Activated naive CD4-positive, alpha-beta T cell treated with anti-CD3 and anti-CD28 coated beads, Interleukin-2, amount 50 U/mL, for 24 hours (primary cell): ENCODE data around the gene MED15.
"Not testable (repeated sequence)": the region's sequence is repeated elsewhere in the genome, so short reads cannot be mapped to it uniquely, and the experiment has no call there.

Experiments used
- H3K27ac Mint-ChIP-seq: one replicate; pipeline ENCODE4 v1.8.0; 2021; ENCODE audit warnings: mild to moderate bottlenecking, mixed read lengths
- H3K27me3 Mint-ChIP-seq: one replicate; pipeline ENCODE4 v1.8.0; 2021; ENCODE audit warnings: mixed read lengths
- H3K36me3 Mint-ChIP-seq: one replicate; pipeline ENCODE4 v1.8.0; 2021; ENCODE audit warnings: mixed read lengths
- H3K4me1 Mint-ChIP-seq: one replicate; pipeline ENCODE4 v1.8.0; 2021; ENCODE audit warnings: mixed read lengths
- H3K4me3 Mint-ChIP-seq: one replicate; pipeline ENCODE4 v1.8.0; 2021; ENCODE audit warnings: mild to moderate bottlenecking, mixed read lengths
- H3K9me3 Mint-ChIP-seq: one replicate; pipeline ENCODE4 v1.8.0; 2021; ENCODE audit warnings: mixed read lengths

The MED15 gene

GRCh38 chr22:20497426-20497825 lies 10.0 kb upstream of the MED15 start:
- Mint-ChIP-seq H3K36me3 (peaks cover 2% of the 10 kb centered on the region), H3K4me3 (no peak overlapping the region), H3K27ac (peak overlapping the region; percentile 76), H3K4me1 (peaks cover 30% of the 10 kb centered on the region), H3K9me3 (no peaks in the 10 kb centered on the region), H3K27me3 (no peaks in the 10 kb centered on the region)

DNA sequence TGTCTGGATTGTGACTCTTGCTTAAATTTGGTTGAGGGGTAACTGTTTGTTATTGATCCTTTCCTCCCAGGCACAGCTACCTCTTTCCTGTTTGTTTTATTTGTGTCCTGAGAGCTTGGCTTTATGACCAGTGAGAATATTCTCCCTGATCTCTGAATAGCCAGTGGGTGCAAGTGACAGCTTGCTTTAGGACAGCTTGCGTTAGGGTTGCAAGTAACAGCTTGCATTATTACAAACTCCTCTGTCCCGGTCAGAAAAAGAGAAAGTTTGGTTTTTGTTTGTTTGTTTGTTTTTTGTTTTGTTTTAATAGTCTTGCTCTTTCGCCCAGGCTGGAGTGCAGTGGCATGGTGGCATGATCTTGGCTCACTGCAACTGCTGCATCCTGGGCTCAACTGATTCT lies 8.5 kb upstream of the MED15 start:
- H3K27ac Mint-ChIP-seq = no peak overlapping the region
- H3K4me3 Mint-ChIP-seq = no peak overlapping the region
- peaks cover 17% of the 10 kb centered on the region for H3K4me1 Mint-ChIP-seq
- no peaks in the 10 kb centered on the region for H3K27me3 Mint-ChIP-seq
- H3K9me3 Mint-ChIP-seq = no peaks in the 10 kb centered on the region
- peaks cover 2% of the 10 kb centered on the region for H3K36me3 Mint-ChIP-seq

DNA sequence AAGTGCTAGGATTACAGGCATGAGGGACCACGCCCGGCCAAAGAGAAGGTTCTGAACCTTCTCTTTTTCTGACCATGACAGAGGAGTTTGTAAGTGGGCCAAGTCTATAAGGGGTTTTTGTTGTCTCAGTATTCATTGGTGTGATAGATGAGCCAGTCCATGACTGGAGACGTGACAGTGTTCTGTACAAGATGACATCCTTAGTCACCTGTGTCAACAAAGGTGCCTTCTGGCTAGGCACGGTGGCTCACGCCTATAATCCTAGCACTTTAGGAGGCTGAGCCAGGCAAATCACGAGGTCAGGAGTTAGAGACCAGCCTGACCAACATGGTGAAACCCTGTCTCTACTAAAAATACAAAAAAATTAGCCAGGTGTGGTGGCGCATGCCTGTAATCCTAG lies 7.6 kb upstream of the MED15 start:
- no peak overlapping the region for H3K27ac Mint-ChIP-seq
- peaks cover 2% of the 10 kb centered on the region for H3K36me3 Mint-ChIP-seq
- no peaks in the 10 kb centered on the region for H3K27me3 Mint-ChIP-seq
- H3K4me1 Mint-ChIP-seq = peaks cover 10% of the 10 kb centered on the region
- no peaks in the 10 kb centered on the region for H3K9me3 Mint-ChIP-seq
- no peak overlapping the region for H3K4me3 Mint-ChIP-seq

DNA sequence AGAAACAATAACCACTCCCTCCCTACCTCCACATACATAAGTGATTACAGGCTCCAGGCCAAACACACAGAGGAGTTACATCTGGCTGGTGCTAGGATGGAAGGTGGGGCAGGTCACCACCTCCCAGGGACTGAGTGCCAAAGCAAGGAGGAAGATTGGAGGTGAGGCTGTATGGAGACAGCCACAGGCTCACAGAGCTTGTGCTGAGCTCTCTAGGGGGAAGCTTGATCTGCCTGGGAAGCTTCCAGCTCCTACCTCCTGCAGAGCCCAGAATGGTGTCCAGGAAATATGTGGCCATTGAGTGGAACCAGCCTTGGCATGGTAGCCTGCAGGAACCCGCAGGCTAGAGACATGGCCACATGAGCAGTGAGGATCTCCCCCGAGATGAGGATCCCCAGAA lies 3.6 kb upstream of the MED15 start:
- Mint-ChIP-seq H3K27me3 (no peaks in the 10 kb centered on the region), H3K4me3 (no peak overlapping the region), H3K27ac (no peak overlapping the region), H3K36me3 (peaks cover 4% of the 10 kb centered on the region), H3K9me3 (no peaks in the 10 kb centered on the region), H3K4me1 (peaks cover 16% of the 10 kb centered on the region)

GRCh38 chr22:20504293-20504922 lies 3.0 kb upstream of the MED15 start:
- H3K27ac Mint-ChIP-seq, H3K36me3 Mint-ChIP-seq, H3K4me3 Mint-ChIP-seq, H3K27me3 Mint-ChIP-seq, H3K9me3 Mint-ChIP-seq: not testable (repeated sequence)
- peaks cover 22% of the 10 kb centered on the region for H3K4me1 Mint-ChIP-seq

GRCh38 chr22:20506543-20507252 lies 712 bp upstream of the MED15 start:
- Mint-ChIP-seq H3K27me3 (no peaks in the 10 kb centered on the region), H3K27ac (peak overlapping the region; percentile 94), H3K4me3 (peak overlapping the region; percentile 94), H3K4me1 (peaks cover 44% of the 10 kb centered on the region), H3K9me3 (no peaks in the 10 kb centered on the region), H3K36me3 (peaks cover 8% of the 10 kb centered on the region)

DNA sequence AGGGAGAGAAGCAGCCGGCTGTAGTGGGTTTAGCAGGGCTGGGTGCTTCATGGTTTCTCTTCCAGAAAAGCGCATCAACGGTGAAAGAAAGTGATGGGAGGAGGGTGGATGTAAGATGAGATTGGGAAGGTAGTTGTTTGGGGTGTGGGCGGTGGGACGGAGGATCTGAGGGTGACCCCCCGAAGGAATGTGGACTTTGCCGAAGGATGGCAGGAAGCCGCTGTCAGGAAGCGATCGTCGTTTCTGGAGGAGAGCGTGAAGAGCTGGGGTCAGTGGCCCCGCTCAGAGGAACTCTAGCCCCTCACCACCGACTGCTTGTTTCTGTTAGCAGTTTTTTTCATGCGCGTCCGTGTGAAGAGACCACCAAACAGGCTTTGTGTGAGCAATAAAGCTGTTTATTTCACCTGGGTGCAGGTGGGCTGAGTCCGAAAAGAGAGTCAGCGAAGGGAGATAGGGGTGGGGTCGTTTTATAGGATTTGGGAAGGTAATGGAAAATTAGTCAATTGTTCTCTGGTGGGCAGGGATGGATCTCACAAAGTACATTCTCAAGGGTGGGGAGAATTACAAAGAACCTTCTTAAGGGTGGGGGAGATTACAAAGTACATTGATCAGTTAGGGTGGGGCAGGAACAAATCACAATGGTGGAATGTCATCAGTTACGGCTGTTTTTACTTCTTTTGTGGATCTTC lies 801 bp downstream of the MED15 start:
- peaks cover 51% of the 10 kb centered on the region for H3K4me1 Mint-ChIP-seq
- H3K9me3 Mint-ChIP-seq, H3K27me3 Mint-ChIP-seq: not testable (repeated sequence)
- peak overlapping the region; percentile 94 for H3K27ac Mint-ChIP-seq
- H3K4me3 Mint-ChIP-seq = peak overlapping the region; percentile 94
- H3K36me3 Mint-ChIP-seq = peaks cover 13% of the 10 kb centered on the region

GRCh38 chr22:20508815-20509271 lies 1.4 kb downstream of the MED15 start:
- Mint-ChIP-seq H3K4me1 (peaks cover 57% of the 10 kb centered on the region), H3K27me3 (no peaks in the 10 kb centered on the region), H3K4me3 (peak overlapping the region; percentile 94), H3K36me3 (peaks cover 14% of the 10 kb centered on the region), H3K27ac (peak overlapping the region; percentile 94), H3K9me3 (no peaks in the 10 kb centered on the region)

DNA sequence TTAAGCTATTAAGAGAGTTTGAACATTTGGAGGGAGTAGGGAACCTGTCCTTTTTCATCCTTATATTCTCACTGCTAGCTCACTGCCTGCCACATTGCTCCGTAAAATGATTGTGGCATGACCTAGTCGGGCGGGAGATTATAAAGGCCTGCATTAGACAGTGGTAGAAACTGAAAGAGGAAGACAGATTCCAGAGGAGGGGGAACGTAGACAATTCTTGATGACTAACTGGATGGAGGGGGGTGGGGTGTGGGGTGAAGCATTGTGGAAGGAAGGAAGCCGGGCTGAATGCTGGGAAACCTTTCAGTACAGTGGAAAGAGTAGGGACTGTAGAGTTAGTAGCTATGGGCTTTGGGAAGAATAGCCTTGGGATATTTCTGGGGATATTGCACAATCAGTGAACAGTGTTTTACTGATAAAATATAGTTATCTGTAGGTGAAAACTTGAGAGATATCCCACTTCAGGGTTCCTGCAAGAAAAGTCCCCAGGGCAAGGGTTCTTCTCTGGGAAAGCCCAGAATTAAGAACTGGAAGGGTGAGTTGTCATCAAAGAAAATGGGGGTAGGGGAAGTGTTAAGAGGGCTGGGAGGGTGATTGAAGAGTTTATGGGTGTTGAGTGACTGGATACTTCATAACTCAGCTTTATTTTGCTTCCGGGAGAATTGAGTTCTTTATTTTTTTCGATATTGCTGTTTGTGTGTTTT lies 2.1 kb downstream of the MED15 start:
- H3K4me3 Mint-ChIP-seq = peak overlapping the region; percentile 94
- H3K9me3 Mint-ChIP-seq = no peaks in the 10 kb centered on the region
- peak overlapping the region; percentile 94 for H3K27ac Mint-ChIP-seq
- H3K36me3 Mint-ChIP-seq = peaks cover 15% of the 10 kb centered on the region
- peaks cover 63% of the 10 kb centered on the region for H3K4me1 Mint-ChIP-seq
- H3K27me3 Mint-ChIP-seq = no peaks in the 10 kb centered on the region

- Mint-ChIP-seq H3K36me3 (peaks cover 15% of the 10 kb centered on the region), H3K27me3 (no peaks in the 10 kb centered on the region), H3K27ac (peak overlapping the region; percentile 41), H3K4me3 (peak overlapping the region; percentile 59), H3K9me3 (no peaks in the 10 kb centered on the region), H3K4me1 (peaks cover 73% of the 10 kb centered on the region)
Measured at GRCh38 chr22:20510811-20511577, 3.6 kb downstream of the MED15 start.

GRCh38 chr22:20511578-20512229 lies 4.3 kb downstream of the MED15 start:
- no peaks in the 10 kb centered on the region for H3K27me3 Mint-ChIP-seq
- no peaks in the 10 kb centered on the region for H3K9me3 Mint-ChIP-seq
- H3K4me1 Mint-ChIP-seq = peaks cover 78% of the 10 kb centered on the region
- peak overlapping the region; percentile 55 for H3K4me3 Mint-ChIP-seq
- peaks cover 15% of the 10 kb centered on the region for H3K36me3 Mint-ChIP-seq
- H3K27ac Mint-ChIP-seq = peak overlapping the region; percentile 21

GRCh38 chr22:20514658-20515406 lies 7.4 kb downstream of the MED15 start:
- H3K27me3 Mint-ChIP-seq = no peaks in the 10 kb centered on the region
- peaks cover 83% of the 10 kb centered on the region for H3K4me1 Mint-ChIP-seq

DNA sequence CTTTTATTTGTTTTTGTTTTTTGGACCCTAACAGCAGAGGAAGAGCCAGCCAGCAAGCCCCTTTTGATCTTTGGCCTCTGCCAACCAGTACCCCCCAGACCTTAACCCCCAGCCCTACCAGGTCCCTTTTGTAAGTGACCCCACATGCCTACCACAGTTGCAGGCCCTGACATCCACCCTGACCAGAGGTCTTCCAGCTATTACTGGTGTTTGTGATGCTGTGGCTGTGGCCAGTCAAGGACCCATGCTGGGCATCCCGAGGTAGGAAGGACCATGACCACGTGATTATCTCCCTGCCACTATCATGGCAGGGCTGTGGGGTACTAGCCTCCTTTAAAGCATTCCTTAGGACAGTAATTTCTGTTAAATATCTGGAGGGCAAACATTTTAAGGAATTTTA lies 9.0 kb downstream of the MED15 start:
- Mint-ChIP-seq H3K36me3 (peaks cover 14% of the 10 kb centered on the region), H3K27ac (no peak overlapping the region), H3K27me3 (no peaks in the 10 kb centered on the region), H3K4me3 (no peak overlapping the region), H3K4me1 (peaks cover 78% of the 10 kb centered on the region), H3K9me3 (no peaks in the 10 kb centered on the region)

More at GRCh38 chr22:20514658-20515406, 7.4 kb downstream of the MED15 start:
- Mint-ChIP-seq H3K9me3 (no peaks in the 10 kb centered on the region), H3K4me3 (peak overlapping the region; percentile 4), H3K36me3 (peaks cover 9% of the 10 kb centered on the region), H3K27ac (peak overlapping the region; percentile 81)

DNA sequence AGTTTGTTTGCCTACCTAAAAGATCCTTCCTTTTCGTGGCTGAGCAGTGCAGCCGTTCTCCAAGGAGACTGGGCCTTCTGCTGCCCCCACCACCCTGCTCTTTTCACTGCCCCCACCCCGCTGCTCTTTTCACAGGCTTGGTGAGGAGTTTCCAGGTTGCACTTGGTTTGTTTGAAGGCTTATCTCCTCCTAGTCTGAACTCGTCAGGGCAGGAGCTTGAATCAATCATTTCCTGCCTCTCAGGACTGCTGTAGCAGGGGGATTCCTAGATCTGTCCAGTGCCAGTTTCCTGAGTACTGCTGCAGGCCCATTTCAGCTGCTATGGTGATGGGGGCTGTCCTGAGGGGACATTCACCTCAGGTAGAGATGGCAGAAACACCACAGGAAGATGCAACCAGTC lies 10.0 kb downstream of the MED15 start:
- Mint-ChIP-seq H3K27ac (peak overlapping the region; percentile 13), H3K36me3 (peaks cover 14% of the 10 kb centered on the region), H3K27me3 (no peaks in the 10 kb centered on the region), H3K4me1 (peaks cover 76% of the 10 kb centered on the region), H3K4me3 (no peak overlapping the region), H3K9me3 (no peaks in the 10 kb centered on the region)
